Astrocyte (in vitro differentiated cells and primary cell): ENCODE data around the gene ACSS3. TPM values are rescaled to one million over a fixed set of nuclear protein-coding genes. Genes with fewer than 3 reads are reported as not detected.

Experiments used
- DNase-seq: peaks from one replicate; pipeline ENCODE4 v3.0.0-alpha.2; 2010; ENCODE audit warnings: low read depth
- FAIRE-seq: peaks from 2 replicates; lab custom pipeline; 2011; peaks lifted over from hg19 to GRCh38; lab: Jason Lieb, UNC
- H2AFZ ChIP-seq: 2 replicates; pipeline ENCODE4 v1.6.0; 2012; ENCODE audit warnings: low read depth, low read length, inconsistent platforms
- H3K27ac ChIP-seq: 2 replicates; pipeline ENCODE4 v1.5.1; 2011; ENCODE audit warnings: low read depth, low read length, inconsistent platforms
- H3K27me3 ChIP-seq: 2 replicates; pipeline ENCODE4 v1.6.0; 2011; ENCODE audit warnings: low read length, inconsistent platforms; ENCODE audit not compliant: insufficient read depth
- H3K36me3 ChIP-seq: 2 replicates; pipeline ENCODE4 v1.5.1; 2011; ENCODE audit warnings: low read length, inconsistent platforms; ENCODE audit not compliant: insufficient read depth
- H3K4me1 ChIP-seq: 2 replicates; pipeline ENCODE4 v1.5.1; 2011; ENCODE audit warnings: low read length, inconsistent platforms; ENCODE audit not compliant: insufficient read depth
- H3K4me2 ChIP-seq: 2 replicates; pipeline ENCODE4 v1.6.0; 2012; ENCODE audit warnings: low read length, inconsistent platforms
- H3K4me3 ChIP-seq: 2 replicates; pipeline ENCODE4 v1.5.1; 2011; ENCODE audit warnings: low read depth, mild to moderate bottlenecking, low read length, inconsistent platforms; ENCODE audit not compliant: insufficient read depth
- H3K79me2 ChIP-seq: 2 replicates; pipeline ENCODE4 v1.6.0; 2012; ENCODE audit warnings: mild to moderate bottlenecking, low read length, inconsistent platforms; ENCODE audit not compliant: insufficient read depth
- H3K9ac ChIP-seq: 2 replicates; pipeline ENCODE4 v1.6.0; 2012; ENCODE audit warnings: mild to moderate bottlenecking, low read length, inconsistent platforms
- H3K9me3 ChIP-seq: 2 replicates; pipeline ENCODE4 v1.5.1; 2012; ENCODE audit warnings: low read depth, mild to moderate bottlenecking, low read length, inconsistent platforms; ENCODE audit not compliant: insufficient read depth
- H4K20me1 ChIP-seq: 2 replicates; pipeline ENCODE4 v1.6.0; 2012; ENCODE audit warnings: low read length, inconsistent platforms; ENCODE audit not compliant: insufficient read depth
- H3K27ac Mint-ChIP-seq: one replicate; pipeline ENCODE4 v1.8.0; 2021; ENCODE audit warnings: mild to moderate bottlenecking, mixed read lengths; ENCODE audit not compliant: unreplicated experiment
- H3K27me3 Mint-ChIP-seq: one replicate; pipeline ENCODE4 v1.8.0; 2021; ENCODE audit warnings: low read depth, mixed read lengths; ENCODE audit not compliant: unreplicated experiment
- H3K36me3 Mint-ChIP-seq: one replicate; pipeline ENCODE4 v1.8.0; 2021; ENCODE audit warnings: low read depth, mixed read lengths; ENCODE audit not compliant: unreplicated experiment
- H3K4me1 Mint-ChIP-seq: one replicate; pipeline ENCODE4 v1.8.0; 2021; ENCODE audit warnings: low read depth, mixed read lengths; ENCODE audit not compliant: unreplicated experiment
- H3K4me3 Mint-ChIP-seq: one replicate; pipeline ENCODE4 v1.8.0; 2021; ENCODE audit warnings: mild to moderate bottlenecking, moderate library complexity, mixed read lengths; ENCODE audit not compliant: unreplicated experiment
- H3K9me3 Mint-ChIP-seq: one replicate; pipeline ENCODE4 v1.8.0; 2021; ENCODE audit warnings: mild to moderate bottlenecking, mixed read lengths; ENCODE audit not compliant: unreplicated experiment
- CTCF ChIP-seq: IDR thresholded peaks from 2 replicates; pipeline ENCODE4 v1.5.1; 2011; ENCODE audit warnings: low read depth, mild to moderate bottlenecking, inconsistent platforms, low read length, moderate library complexity; ENCODE audit not compliant: insufficient read depth
- EZH2 ChIP-seq: IDR thresholded peaks from 2 replicates; pipeline ENCODE4 v1.6.1; 2012; ENCODE audit warnings: mild to moderate bottlenecking, low read length, inconsistent platforms; ENCODE audit not compliant: insufficient read depth
- total RNA-seq: library from RNA; stranded (reverse); gene quantifications from 2 replicates; pipeline ENCODE4 v1.2.1, GENCODE V29; 2021

Gene ACSS3
- total RNA-seq, 1 donor from 2014 or later, result 13.9 TPM

- Histone ChIP-seq H3K9me3 (no peaks in the 10 kb centered on the region), H3K4me3 (no peak overlapping the region), H3K4me1 (no peaks in the 10 kb centered on the region), H3K4me2 (no peak overlapping the region), H3K27me3 (no peaks in the 10 kb centered on the region), H4K20me1 (no peaks in the 10 kb centered on the region), H2AFZ (no peak overlapping the region), H3K27ac (no peak overlapping the region), H3K9ac (no peak overlapping the region), H3K36me3 (no peaks in the 10 kb centered on the region), H3K79me2 (no peaks in the 10 kb centered on the region)
- Mint-ChIP-seq H3K27ac (no peak overlapping the region), H3K4me3 (no peak overlapping the region), H3K36me3 (no peaks in the 10 kb centered on the region), H3K9me3 (no peaks in the 10 kb centered on the region), H3K4me1 (peaks cover 12% of the 10 kb centered on the region), H3K27me3 (no peaks in the 10 kb centered on the region)
- DNase-seq (no peak), FAIRE-seq (no peak)
- TF ChIP-seq CTCF, result no peak
- TF ChIP-seq EZH2, result no peak
Measured at GRCh38 chr12:81085832-81086231, 8.0 kb downstream of the ACSS3 start.

GRCh38 chr12:81086342-81086741 is 8.5 kb downstream of the ACSS3 start:
- Histone ChIP-seq H3K4me3 (no peak overlapping the region), H3K9ac (no peak overlapping the region), H4K20me1 (no peaks in the 10 kb centered on the region), H3K27me3 (no peaks in the 10 kb centered on the region), H3K9me3 (no peaks in the 10 kb centered on the region), H2AFZ (no peak overlapping the region), H3K36me3 (no peaks in the 10 kb centered on the region), H3K27ac (no peak overlapping the region), H3K79me2 (no peaks in the 10 kb centered on the region), H3K4me2 (no peak overlapping the region), H3K4me1 (no peaks in the 10 kb centered on the region)
- Mint-ChIP-seq H3K27me3 (no peaks in the 10 kb centered on the region), H3K4me3 (no peak overlapping the region), H3K27ac (no peak overlapping the region), H3K9me3 (no peaks in the 10 kb centered on the region), H3K4me1 (peaks cover 12% of the 10 kb centered on the region), H3K36me3 (no peaks in the 10 kb centered on the region)
- no peak for FAIRE-seq
- TF ChIP-seq CTCF (no peak), EZH2 (no peak)
- DNase-seq, result no peak

GRCh38 chr12:81088221-81088620 is 10.3 kb downstream of the ACSS3 start:
- Histone ChIP-seq H3K4me1 (no peaks in the 10 kb centered on the region), H2AFZ (no peak overlapping the region), H3K36me3 (no peaks in the 10 kb centered on the region), H4K20me1 (no peaks in the 10 kb centered on the region), H3K9me3 (no peaks in the 10 kb centered on the region), H3K4me3 (no peak overlapping the region), H3K79me2 (no peaks in the 10 kb centered on the region), H3K27me3 (no peaks in the 10 kb centered on the region), H3K9ac (no peak overlapping the region), H3K4me2 (no peak overlapping the region), H3K27ac (no peak overlapping the region)
- Mint-ChIP-seq H3K36me3 (no peaks in the 10 kb centered on the region), H3K27ac (no peak overlapping the region), H3K4me3 (no peak overlapping the region), H3K27me3 (no peaks in the 10 kb centered on the region), H3K4me1 (peaks cover 12% of the 10 kb centered on the region), H3K9me3 (no peaks in the 10 kb centered on the region)
- TF ChIP-seq EZH2, result no peak
- TF ChIP-seq CTCF, result no peak
- DNase-seq (no peak), FAIRE-seq (no peak)
